Measurements from ENCODE around the gene SOHLH1. TPM values are rescaled to one million over a fixed set of nuclear protein-coding genes. Genes with fewer than 3 reads are reported as not detected.

SOHLH1 gene
- total RNA-seq, 1 experiment from 2014 or later, result not detected

GRCh38 chr9:135665795-135666189, 33.5 kb downstream of the SOHLH1 start (continued):
- no peak for TF ChIP-seq TCF7L2 (IDR thresholded peaks at IDR 0.05; ENCODE audit: borderline replicate concordance, extremely low read depth, insufficient read depth, insufficient read length)

- POLR2A ChIA-PET, result no interaction called here
- Histone ChIP-seq H3K36me3 (ENCODE audit: control insufficient read depth in 1 of 2, insufficient read depth in 2 of 2, low read length in 2 of 2) (no peaks in the 10 kb centered on the region), H3K9ac (ENCODE audit: low read length) (no peak overlapping the region), H3K79me2 (ENCODE audit: insufficient read depth, low read length) (no peaks in the 10 kb centered on the region), H3K4me3 (replicated peaks in 1 of 2; ENCODE audit: low read depth in 1 of 2, low read length in 2 of 2) (no peak overlapping the region), H3K9me3 (ENCODE audit: control insufficient read depth in 1 of 2, insufficient read depth in 1 of 2, low read depth in 1 of 2, low read length in 2 of 2) (no peaks in the 10 kb centered on the region), H3K4me2 (ENCODE audit: low read length) (no peak overlapping the region), H3K4me1 (ENCODE audit: control insufficient read depth in 1 of 2, insufficient read depth in 2 of 2, low read length in 2 of 2) (no peaks in the 10 kb centered on the region), H4K20me1 (ENCODE audit: insufficient read depth) (no peaks in the 10 kb centered on the region), H3K9me2 (ENCODE audit: insufficient read depth) (no peaks in the 10 kb centered on the region), H3K27me3 (ENCODE audit: insufficient read depth, low read length) (peaks cover 6% of the 10 kb centered on the region; the same call in 1 of the 2 replicates), H2AFZ (ENCODE audit: low read depth, low read length, poor library complexity, severe bottlenecking) (no peak overlapping the region), H3K27ac (ENCODE audit: low read depth, low read length) (no peak overlapping the region)
- intact Hi-C loops (cut with micrococcal nuclease), result no loop called here
- no peak for ATAC-seq
- no peak for DNase-seq (ENCODE audit: low read depth, low spot score)
- no TSS peak for BruUV-seq (replicated peaks)
- CTCF ChIA-PET, result no interaction called here
- RAD21 ChIA-PET (ENCODE audit: low non-redundant PET in 1 of 2, low total read pairs in 2 of 2, uncharacterized antibody in 2 of 2, unreplicated experiment in 2 of 2), result no interaction called here
- TF ChIP-seq FOSL1 (IDR thresholded peaks at IDR 0.05; ENCODE audit: low read depth), result no peak
- TF ChIP-seq EZH2 (IDR thresholded peaks at IDR 0.05), result no peak
- no peak for TF ChIP-seq TCF7L2 (IDR thresholded peaks at IDR 0.05; ENCODE audit: borderline replicate concordance, extremely low read depth, insufficient read depth, insufficient read length)
- TF ChIP-seq SIN3A (IDR thresholded peaks at IDR 0.05; ENCODE audit: low read depth), result no peak
- TF ChIP-seq POLR2AphosphoS5 (IDR thresholded peaks at IDR 0.05; ENCODE audit: low read depth, low read length), result no peak
- TF ChIP-seq MAX (IDR thresholded peaks at IDR 0.05), result no peak
- no peak for TF ChIP-seq EZH2phosphoT487 (IDR thresholded peaks at IDR 0.05; ENCODE audit: borderline replicate concordance)
- TF ChIP-seq EGR1 (IDR thresholded peaks at IDR 0.05; ENCODE audit: low read depth), result no peak
- TF ChIP-seq CEBPB (IDR thresholded peaks at IDR 0.05; ENCODE audit: low read depth), result no peak
- TF ChIP-seq, protein P1, sequence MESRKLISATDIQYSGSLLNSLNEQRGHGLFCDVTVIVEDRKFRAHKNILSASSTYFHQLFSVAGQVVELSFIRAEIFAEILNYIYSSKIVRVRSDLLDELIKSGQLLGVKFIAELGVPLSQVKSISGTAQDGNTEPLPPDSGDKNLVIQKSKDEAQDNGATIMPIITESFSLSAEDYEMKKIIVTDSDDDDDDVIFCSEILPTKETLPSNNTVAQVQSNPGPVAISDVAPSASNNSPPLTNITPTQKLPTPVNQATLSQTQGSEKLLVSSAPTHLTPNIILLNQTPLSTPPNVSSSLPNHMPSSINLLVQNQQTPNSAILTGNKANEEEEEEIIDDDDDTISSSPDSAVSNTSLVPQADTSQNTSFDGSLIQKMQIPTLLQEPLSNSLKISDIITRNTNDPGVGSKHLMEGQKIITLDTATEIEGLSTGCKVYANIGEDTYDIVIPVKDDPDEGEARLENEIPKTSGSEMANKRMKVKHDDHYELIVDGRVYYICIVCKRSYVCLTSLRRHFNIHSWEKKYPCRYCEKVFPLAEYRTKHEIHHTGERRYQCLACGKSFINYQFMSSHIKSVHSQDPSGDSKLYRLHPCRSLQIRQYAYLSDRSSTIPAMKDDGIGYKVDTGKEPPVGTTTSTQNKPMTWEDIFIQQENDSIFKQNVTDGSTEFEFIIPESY (IDR thresholded peaks at IDR 0.05; ENCODE audit: extremely low read depth, insufficient replicate concordance, low read length), result no peak
- TF ChIP-seq JUND (IDR thresholded peaks at IDR 0.05), result no peak
- TF ChIP-seq CTCF (IDR thresholded peaks at IDR 0.05 in 2 of 3, conservative IDR thresholded peaks at IDR 0.05 in 1 of 3; ENCODE audit: borderline replicate concordance in 1 of 3, insufficient read depth in 1 of 3, low read depth in 2 of 3, low read length in 2 of 3), result no peak
- TF ChIP-seq ELF1 (IDR thresholded peaks at IDR 0.05; ENCODE audit: borderline replicate concordance, low read depth), result no peak
- TF ChIP-seq RAD21 (IDR thresholded peaks at IDR 0.05; ENCODE audit: low read depth), result no peak
- no peak for TF ChIP-seq ZNF274 (IDR thresholded peaks at IDR 0.05; ENCODE audit: low read depth, low read length)
- no peak for TF ChIP-seq SP1 (IDR thresholded peaks at IDR 0.05; ENCODE audit: low read depth)
- TF ChIP-seq SRF (IDR thresholded peaks at IDR 0.05; ENCODE audit: low read depth), result no peak
- no peak for TF ChIP-seq YY1 (IDR thresholded peaks at IDR 0.05; ENCODE audit: extremely low read depth, insufficient replicate concordance, low read depth, low read length)
These were observed 34.2 kb downstream of the SOHLH1 start for GRCh38 chr9:135664801-135665794.

Measured in HCT116 (cell line).